Activated T-helper 9 cell treated with anti-CD3 and anti-CD28 coated beads, Interleukin-2, amount 50 U/mL, for 16 hours (primary cell): ENCODE data around the gene TAF8.

Source experiments
- DNase-seq: peaks from one replicate; pipeline ENCODE4 v3.0.0-alpha.2; 2020; ENCODE audit warnings: low read depth

The TAF8 gene

GRCh38 chr6:42123379-42124103 lies 73.2 kb downstream of the TAF8 start:
- DNase-seq: no peak

GRCh38 chr6:42124223-42124836 lies 74.0 kb downstream of the TAF8 start:
- no peak for DNase-seq

GRCh38 chr6:42125231-42125630 lies 74.9 kb downstream of the TAF8 start:
- DNase-seq: no peak

- DNase-seq: no peak
These were observed 75.3 kb downstream of the TAF8 start for GRCh38 chr6:42125663-42126062.

- DNase-seq: no peak
These were observed 78.4 kb downstream of the TAF8 start for GRCh38 chr6:42128460-42129359.

GRCh38 chr6:42129360-42129676 lies 79.0 kb downstream of the TAF8 start:
- no peak for DNase-seq

GRCh38 chr6:42131531-42131930 lies 81.2 kb downstream of the TAF8 start:
- no peak for DNase-seq

GRCh38 chr6:42133926-42134325 lies 83.6 kb downstream of the TAF8 start:
- DNase-seq: no peak

- DNase-seq: no peak
These were observed 84.8 kb downstream of the TAF8 start for GRCh38 chr6:42135161-42135560.

- DNase-seq: no peak
These were observed 85.4 kb downstream of the TAF8 start for GRCh38 chr6:42135722-42136121.

GRCh38 chr6:42136508-42137193 lies 86.3 kb downstream of the TAF8 start:
- no peak for DNase-seq
